ENCODE data around the gene PCSK6.

Gene PCSK6

GRCh38 chr15:101398247-101398646, 91.3 kb downstream of the PCSK6 start:
- TF ChIP-seq CTCF (IDR thresholded peaks at IDR 0.05; ENCODE audit: low read depth, low read length, missing control alignments) = no peak
- in situ Hi-C loops (cut with HindIII; ENCODE audit: low pct_ligation_motif_present, low sequenced_read_pairs) = no loop called here
- Histone ChIP-seq H3K4me3 (ENCODE audit: low read depth, low read length) (no peak overlapping the region), H3K27me3 (replicated peaks) (no peaks in the 10 kb centered on the region), H3K27ac (no peak overlapping the region), H3K36me3 (replicated peaks) (no peaks in the 10 kb centered on the region)
- DNase-seq = no peak

- H3K27ac ChIP-seq = no peak overlapping the region
- H3K27me3 ChIP-seq (replicated peaks) = no peaks in the 10 kb centered on the region
- in situ Hi-C loops (cut with HindIII; ENCODE audit: low pct_ligation_motif_present, low sequenced_read_pairs) = no loop called here
- H3K4me3 ChIP-seq (ENCODE audit: low read depth, low read length) = no peak overlapping the region
- DNase-seq = no peak
- no peaks in the 10 kb centered on the region for H3K36me3 ChIP-seq (replicated peaks)
- TF ChIP-seq CTCF (IDR thresholded peaks at IDR 0.05; ENCODE audit: low read depth, low read length, missing control alignments) = no peak
Measured at GRCh38 chr15:101397521-101398003, 91.9 kb downstream of the PCSK6 start.

GRCh38 chr15:101396484-101397261, 92.8 kb downstream of the PCSK6 start:
- no peaks in the 10 kb centered on the region for H3K27me3 ChIP-seq (replicated peaks)
- no peaks in the 10 kb centered on the region for H3K36me3 ChIP-seq (replicated peaks)
- no peak overlapping the region for H3K27ac ChIP-seq
- no peak overlapping the region for H3K4me3 ChIP-seq (ENCODE audit: low read depth, low read length)
- in situ Hi-C loops (cut with HindIII; ENCODE audit: low pct_ligation_motif_present, low sequenced_read_pairs) = no loop called here
- TF ChIP-seq CTCF (IDR thresholded peaks at IDR 0.05; ENCODE audit: low read depth, low read length, missing control alignments) = no peak
- DNase-seq = no peak

- in situ Hi-C loops (cut with HindIII; ENCODE audit: low pct_ligation_motif_present, low sequenced_read_pairs) = no loop called here
- no peak for TF ChIP-seq CTCF (IDR thresholded peaks at IDR 0.05; ENCODE audit: low read depth, low read length, missing control alignments)
- Histone ChIP-seq H3K4me3 (ENCODE audit: low read depth, low read length) (no peak overlapping the region), H3K36me3 (replicated peaks) (no peaks in the 10 kb centered on the region), H3K27ac (no peak overlapping the region), H3K27me3 (replicated peaks) (no peaks in the 10 kb centered on the region)
- no peak for DNase-seq
Measured at GRCh38 chr15:101394654-101395053, 94.9 kb downstream of the PCSK6 start.

- H3K36me3 ChIP-seq (replicated peaks) = no peaks in the 10 kb centered on the region
- no peak for TF ChIP-seq CTCF (IDR thresholded peaks at IDR 0.05; ENCODE audit: low read depth, low read length, missing control alignments)
- in situ Hi-C loops (cut with HindIII; ENCODE audit: low pct_ligation_motif_present, low sequenced_read_pairs) = no loop called here
- DNase-seq = no peak
- no peak overlapping the region for H3K27ac ChIP-seq
- no peaks in the 10 kb centered on the region for H3K27me3 ChIP-seq (replicated peaks)
- H3K4me3 ChIP-seq (ENCODE audit: low read depth, low read length) = no peak overlapping the region
Measured at GRCh38 chr15:101394056-101394630, 95.4 kb downstream of the PCSK6 start.

All from brain microvascular endothelial cell (primary cell).